Calu3 (cell line): ENCODE data around the gene PPFIBP1. TPM values are rescaled to one million over a fixed set of nuclear protein-coding genes. Genes with fewer than 3 reads are reported as not detected.
"Not testable (repeated sequence)": the region's sequence is repeated elsewhere in the genome, so short reads cannot be mapped to it uniquely, and the experiment has no call there.

ENCODE experiments used
- BruUV-seq: library from RNA; stranded (reverse); fragments of 400-500 nt; replicated peaks from 2 replicates; lab custom pipeline; 2021; lab: Mats Ljungman, UMichigan
- CTCF ChIA-PET: fragments of 300-600 bp; sonication (Branson Sonifier 250); formaldehyde crosslinking; loops from one replicate; lab custom pipeline; 2022; ENCODE audit warnings: antibody characterized with exemption; lab: Charles Lee
- DNase-seq: peaks from one replicate; pipeline ENCODE4 v3.0.0; 2022
- H3K27ac Mint-ChIP-seq: one replicate; pipeline ENCODE4 v1.8.0; 2022; ENCODE audit warnings: mixed read lengths; ENCODE audit not compliant: unreplicated experiment
- H3K27me3 Mint-ChIP-seq: one replicate; pipeline ENCODE4 v1.8.0; 2022; ENCODE audit warnings: mixed read lengths; ENCODE audit not compliant: unreplicated experiment
- H3K36me3 Mint-ChIP-seq: one replicate; pipeline ENCODE4 v1.8.0; 2022; ENCODE audit warnings: mild to moderate bottlenecking, moderate library complexity, mixed read lengths; ENCODE audit not compliant: insufficient read depth, unreplicated experiment
- H3K4me1 Mint-ChIP-seq: one replicate; pipeline ENCODE4 v1.8.0; 2022; ENCODE audit warnings: mild to moderate bottlenecking, low read depth, mixed read lengths; ENCODE audit not compliant: unreplicated experiment
- H3K4me3 Mint-ChIP-seq: one replicate; pipeline ENCODE4 v1.8.0; 2022; ENCODE audit warnings: mild to moderate bottlenecking, low read depth, moderate library complexity, mixed read lengths; ENCODE audit not compliant: unreplicated experiment
- H3K9me3 Mint-ChIP-seq: one replicate; pipeline ENCODE4 v1.8.0; 2022; ENCODE audit warnings: low read depth, mixed read lengths; ENCODE audit not compliant: unreplicated experiment
- CTCF ChIP-seq: fragments of 200-600 bp; IDR thresholded peaks from one replicate; pipeline ENCODE4 v1.8.0; 2022; ENCODE audit warnings: antibody characterized with exemption; ENCODE audit not compliant: unreplicated experiment
- intact Hi-C: fragments of 100-400 bp; cut with micrococcal nuclease; formaldehyde crosslinking; loops from one replicate; pipeline ENCODE4 v1.10.0; 2022; ENCODE audit not compliant: unreplicated experiment
- total RNA-seq: library from RNA; stranded (reverse); gene quantifications from 2 replicates; pipeline ENCODE4 v1.2.3, GENCODE V29; 2022

The PPFIBP1 gene
- total RNA-seq, 1 experiment from 2014 or later: 58.7 TPM

- H3K9me3 Mint-ChIP-seq: no peaks in the 10 kb centered on the region
- H3K36me3 Mint-ChIP-seq: peaks cover 4% of the 10 kb centered on the region
- H3K4me1 Mint-ChIP-seq: no peaks in the 10 kb centered on the region
- TF ChIP-seq CTCF: peak; percentile 73
- no TSS peak for BruUV-seq
- no peak overlapping the region for H3K4me3 Mint-ChIP-seq
- no peaks in the 10 kb centered on the region for H3K27me3 Mint-ChIP-seq
- CTCF ChIA-PET: interaction anchor here (1.5 kb wide), 1 partner anchor 218 kb away, joined by 3 read pairs; no protein-coding TSS in a partner anchor
- H3K27ac Mint-ChIP-seq: no peak overlapping the region
- intact Hi-C loops: loop anchor here (2.0 to 5.0 kb wide), 2 partner anchors 215 to 227 kb away; no protein-coding TSS in a partner anchor
- DNase-seq: peak; percentile 72
These were observed 128.3 kb downstream of the PPFIBP1 start for GRCh38 chr12:27652174-27652763.

GRCh38 chr12:27653661-27654060, 129.7 kb downstream of the PPFIBP1 start:
- DNase-seq: no peak
- no peaks in the 10 kb centered on the region for H3K27me3 Mint-ChIP-seq
- H3K27ac Mint-ChIP-seq: no peak overlapping the region
- no peaks in the 10 kb centered on the region for H3K4me1 Mint-ChIP-seq
- no peak overlapping the region for H3K4me3 Mint-ChIP-seq
- BruUV-seq: no TSS peak
- intact Hi-C loops: loop anchor here (2.0 to 5.0 kb wide), 2 partner anchors 216 to 229 kb away; no protein-coding TSS in a partner anchor
- CTCF ChIA-PET: interaction anchor here (1.5 kb wide), 1 partner anchor 219 kb away, joined by 3 read pairs; no protein-coding TSS in a partner anchor
- no peaks in the 10 kb centered on the region for H3K9me3 Mint-ChIP-seq
- TF ChIP-seq CTCF: no peak
- H3K36me3 Mint-ChIP-seq: peaks cover 4% of the 10 kb centered on the region

GRCh38 chr12:27655476-27655875, 131.5 kb downstream of the PPFIBP1 start:
- BruUV-seq, H3K4me1 Mint-ChIP-seq, H3K4me3 Mint-ChIP-seq, CTCF ChIA-PET, H3K27me3 Mint-ChIP-seq, intact Hi-C loops, DNase-seq, H3K36me3 Mint-ChIP-seq, H3K27ac Mint-ChIP-seq, H3K9me3 Mint-ChIP-seq: not testable (repeated sequence)

DNA sequence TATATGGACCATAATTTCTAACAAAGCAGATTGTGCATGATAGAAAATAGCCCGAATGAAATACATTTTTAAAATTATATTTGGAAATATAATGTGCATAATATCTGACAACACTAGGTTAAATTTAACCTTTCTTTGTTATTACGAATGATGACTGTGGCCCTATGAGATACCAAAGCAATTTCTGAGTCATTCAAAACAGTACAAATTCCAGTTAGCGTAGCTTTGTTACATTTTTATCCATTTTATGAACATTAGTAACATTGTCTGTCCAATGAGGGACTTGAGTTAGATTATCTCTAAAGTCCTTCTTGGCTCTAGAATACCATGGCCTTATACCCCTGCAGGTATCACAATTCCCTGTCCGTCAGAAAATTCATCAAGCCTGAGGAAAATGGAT, 133.3 kb downstream of the PPFIBP1 start:
- CTCF ChIA-PET: no interaction called here

More for the DNA sequence above, 133.3 kb downstream of the PPFIBP1 start:
- Mint-ChIP-seq H3K4me3 (no peak overlapping the region), H3K27ac (no peak overlapping the region), H3K36me3 (peaks cover 2% of the 10 kb centered on the region), H3K4me1 (no peaks in the 10 kb centered on the region), H3K9me3 (no peaks in the 10 kb centered on the region), H3K27me3 (no peaks in the 10 kb centered on the region)
- no TSS peak for BruUV-seq
- no peak for TF ChIP-seq CTCF
- DNase-seq: no peak
- intact Hi-C loops: no loop called here
